ENCODE data around the gene KIRREL3. TPM values are rescaled to one million over a fixed set of nuclear protein-coding genes. Genes with fewer than 3 reads are reported as not detected.

Gene KIRREL3
- total and polyA plus RNA-seq, 2 of the 8 experiments (the other 6 are each of a cell fraction or from before 2014, with no cell fraction given): 0.29 to 0.32 TPM

DNA sequence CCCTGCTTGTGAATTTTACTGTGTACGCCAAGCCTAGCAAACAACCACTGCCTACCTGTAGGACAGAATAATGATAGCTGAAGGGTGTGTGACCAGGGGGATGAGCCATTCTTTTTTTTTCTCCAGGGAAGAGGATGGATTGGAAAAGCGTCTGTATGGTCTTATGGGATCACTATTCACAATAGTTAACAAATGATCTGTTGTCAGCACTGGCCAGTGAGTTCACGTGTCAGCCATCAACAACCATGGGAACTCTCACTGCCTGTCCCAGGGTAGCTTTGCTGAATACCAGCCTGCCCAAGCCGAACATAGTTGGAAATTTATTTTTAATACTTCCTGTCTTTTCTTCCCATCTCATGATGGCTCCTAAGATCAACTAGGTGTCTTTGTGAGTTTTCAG is 474.9 kb downstream of the KIRREL3 start:
- H3K23ac ChIP-seq (ENCODE audit: insufficient read length): no peak overlapping the region
- no peak overlapping the region for H2AK5ac ChIP-seq (ENCODE audit: low read depth, low read length)
- no peak overlapping the region for H2BK20ac ChIP-seq (ENCODE audit: low read length)
- POLR2A ChIA-PET (ENCODE audit: partially characterized antibody): no interaction called here
- H4K8ac ChIP-seq (ENCODE audit: extremely low read depth, insufficient read depth, low read length): no peak overlapping the region
- no peak overlapping the region for H2BK12ac ChIP-seq (ENCODE audit: low read depth, low read length)
- no peak overlapping the region for H3K4me3 ChIP-seq (ENCODE audit: extremely low read depth in 1 of 4, insufficient read depth in 2 of 4, low read depth in 3 of 4, low read length in 4 of 4)
- FAIRE-seq (no peak), DNase-seq (ENCODE audit: low read depth in 1 of 2, low spot score in 2 of 2) (no peak)
- H2BK15ac ChIP-seq (ENCODE audit: low read length): no peak overlapping the region
- H4K5ac ChIP-seq (ENCODE audit: insufficient read length, low read depth, low read length): no peak overlapping the region
- H3K9me3 ChIP-seq (ENCODE audit: insufficient read depth in 2 of 2, low read depth in 1 of 2, low read length in 1 of 2): no peaks in the 10 kb centered on the region
- 92% methylated on average over 4 of the region's 4 CpGs; no CpG with 5 or more reads in 1 of the 2 experiments for WGBS, 2 experiments (ENCODE audit: extremely low coverage in 1 of 2, insufficient coverage in 1 of 2, insufficient read length in 1 of 2, insufficient replicate concordance in 2 of 2, low coverage in 1 of 2, low lambda C conversion rate in 2 of 2, missing lambda C conversion rate in 1 of 2)
- no peaks in the 10 kb centered on the region for H3K79me2 ChIP-seq (ENCODE audit: control insufficient read depth in 1 of 2, insufficient read depth in 2 of 2, low read length in 2 of 2)
- no peak overlapping the region for H3K9ac ChIP-seq (replicated peaks in 1 of 4; ENCODE audit: extremely low read depth in 1 of 4, low read depth in 3 of 4, low read length in 3 of 4)
- H2BK120ac ChIP-seq (replicated peaks; ENCODE audit: low read depth, low read length): no peak overlapping the region
- H3K79me1 ChIP-seq (ENCODE audit: low read depth, low read length): no peaks in the 10 kb centered on the region
- H4K91ac ChIP-seq (replicated peaks; ENCODE audit: insufficient read length, low read length): no peak overlapping the region
- no peaks in the 10 kb centered on the region for H3K27me3 ChIP-seq (replicated peaks in 1 of 4; ENCODE audit: control insufficient read depth in 3 of 4, extremely low read depth in 1 of 4, insufficient read depth in 3 of 4, low read length in 3 of 4)
- H3K23me2 ChIP-seq (ENCODE audit: low read depth, low read length): no peaks in the 10 kb centered on the region; the same call in 1 of the 2 replicates
- H4K20me1 ChIP-seq (replicated peaks in 1 of 2; ENCODE audit: control insufficient read depth in 1 of 2, insufficient read depth in 2 of 2, low read length in 2 of 2): no peaks in the 10 kb centered on the region
- H3K27ac ChIP-seq (ENCODE audit: low read depth, low read length): no peak overlapping the region
- TF ChIP-seq ZNF274 (IDR thresholded peaks at IDR 0.05; ENCODE audit: borderline replicate concordance, extremely low read depth, low read length) (no peak), FOSL1 (IDR thresholded peaks at IDR 0.05; ENCODE audit: insufficient read depth, low read depth, low read length) (no peak), GTF2F1 (IDR thresholded peaks at IDR 0.05; ENCODE audit: borderline replicate concordance, low read depth, low read length) (no peak), CBX5 (IDR thresholded peaks at IDR 0.05; ENCODE audit: low read depth, low read length) (no peak), GABPA (IDR thresholded peaks at IDR 0.05; ENCODE audit: borderline replicate concordance, insufficient read depth, low read length) (no peak), TCF12 (IDR thresholded peaks at IDR 0.05; ENCODE audit: low read depth, low read length) (no peak), SIX5 (IDR thresholded peaks at IDR 0.05; ENCODE audit: low read depth, low read length) (no peak), EGR1 (IDR thresholded peaks at IDR 0.05; ENCODE audit: borderline replicate concordance, low read depth, low read length) (no peak), CHD2 (IDR thresholded peaks at IDR 0.05; ENCODE audit: low read length) (no peak), CREB1 (IDR thresholded peaks at IDR 0.05) (no peak), YY1 (IDR thresholded peaks at IDR 0.05; ENCODE audit: low read depth, low read length) (no peak)
- TF ChIP-seq, protein P1, sequence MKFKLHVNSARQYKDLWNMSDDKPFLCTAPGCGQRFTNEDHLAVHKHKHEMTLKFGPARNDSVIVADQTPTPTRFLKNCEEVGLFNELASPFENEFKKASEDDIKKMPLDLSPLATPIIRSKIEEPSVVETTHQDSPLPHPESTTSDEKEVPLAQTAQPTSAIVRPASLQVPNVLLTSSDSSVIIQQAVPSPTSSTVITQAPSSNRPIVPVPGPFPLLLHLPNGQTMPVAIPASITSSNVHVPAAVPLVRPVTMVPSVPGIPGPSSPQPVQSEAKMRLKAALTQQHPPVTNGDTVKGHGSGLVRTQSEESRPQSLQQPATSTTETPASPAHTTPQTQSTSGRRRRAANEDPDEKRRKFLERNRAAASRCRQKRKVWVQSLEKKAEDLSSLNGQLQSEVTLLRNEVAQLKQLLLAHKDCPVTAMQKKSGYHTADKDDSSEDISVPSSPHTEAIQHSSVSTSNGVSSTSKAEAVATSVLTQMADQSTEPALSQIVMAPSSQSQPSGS (IDR thresholded peaks at IDR 0.05; ENCODE audit: low read length): no peak
- no peak overlapping the region for H2BK5ac ChIP-seq (ENCODE audit: low read depth, low read length)
- no peak overlapping the region for H3K18ac ChIP-seq (ENCODE audit: extremely low read depth, low read length)
- CTCF ChIA-PET (ENCODE audit: partially characterized antibody): interaction anchor here (1.1 to 1.3 kb wide), 4 partner anchors 25 to 81 kb away, joined by 3 read pairs; no protein-coding TSS in a partner anchor
- no peaks in the 10 kb centered on the region for H3K4me1 ChIP-seq (replicated peaks in 1 of 4; ENCODE audit: control insufficient read depth in 3 of 4, insufficient read depth in 4 of 4, low read length in 3 of 4)
- H3K56ac ChIP-seq (replicated peaks; ENCODE audit: insufficient read length, low read depth, low read length): no peak overlapping the region
- no peak overlapping the region for H3K4me2 ChIP-seq (ENCODE audit: insufficient read depth in 1 of 2, low read depth in 2 of 2, low read length in 2 of 2)
- no peak overlapping the region for H3K14ac ChIP-seq (ENCODE audit: insufficient read length)
- H3K36me3 ChIP-seq (ENCODE audit: control insufficient read depth in 2 of 4, insufficient read depth in 4 of 4, low read length in 3 of 4): no peaks in the 10 kb centered on the region
- H3K4ac ChIP-seq (replicated peaks; ENCODE audit: insufficient read length, low read depth, low read length): no peak overlapping the region
- H2AFZ ChIP-seq (ENCODE audit: low read length): no peak overlapping the region

Measured in H1 (cell line).